ENCODE measurements around the gene FGF23.

DNA sequence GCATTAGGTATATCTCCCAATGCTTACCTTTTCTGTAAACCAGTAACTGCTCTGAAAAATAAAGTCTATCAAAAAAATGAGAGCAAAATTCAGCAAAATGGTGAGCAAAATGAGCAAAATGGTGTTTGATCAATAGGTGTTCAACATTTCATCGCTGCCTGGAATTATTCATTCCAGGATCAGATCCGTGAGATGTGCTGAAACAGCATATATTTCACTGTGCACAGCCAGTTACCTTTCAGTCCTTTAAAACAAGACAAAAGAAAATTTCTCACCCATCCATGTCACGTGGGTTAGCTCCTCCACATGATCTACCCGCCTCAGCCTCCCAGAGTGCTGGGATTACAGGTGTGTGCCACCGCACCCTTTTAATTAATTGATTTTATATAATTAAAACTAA lies 8.1 kb upstream of the FGF23 start:
- TF ChIP-seq, protein P1, sequence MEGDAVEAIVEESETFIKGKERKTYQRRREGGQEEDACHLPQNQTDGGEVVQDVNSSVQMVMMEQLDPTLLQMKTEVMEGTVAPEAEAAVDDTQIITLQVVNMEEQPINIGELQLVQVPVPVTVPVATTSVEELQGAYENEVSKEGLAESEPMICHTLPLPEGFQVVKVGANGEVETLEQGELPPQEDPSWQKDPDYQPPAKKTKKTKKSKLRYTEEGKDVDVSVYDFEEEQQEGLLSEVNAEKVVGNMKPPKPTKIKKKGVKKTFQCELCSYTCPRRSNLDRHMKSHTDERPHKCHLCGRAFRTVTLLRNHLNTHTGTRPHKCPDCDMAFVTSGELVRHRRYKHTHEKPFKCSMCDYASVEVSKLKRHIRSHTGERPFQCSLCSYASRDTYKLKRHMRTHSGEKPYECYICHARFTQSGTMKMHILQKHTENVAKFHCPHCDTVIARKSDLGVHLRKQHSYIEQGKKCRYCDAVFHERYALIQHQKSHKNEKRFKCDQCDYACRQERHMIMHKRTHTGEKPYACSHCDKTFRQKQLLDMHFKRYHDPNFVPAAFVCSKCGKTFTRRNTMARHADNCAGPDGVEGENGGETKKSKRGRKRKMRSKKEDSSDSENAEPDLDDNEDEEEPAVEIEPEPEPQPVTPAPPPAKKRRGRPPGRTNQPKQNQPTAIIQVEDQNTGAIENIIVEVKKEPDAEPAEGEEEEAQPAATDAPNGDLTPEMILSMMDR (IDR thresholded peaks at IDR 0.05 in 2 of 3, conservative IDR thresholded peaks at IDR 0.05 in 1 of 3; ENCODE audit: borderline replicate concordance in 1 of 3, insufficient read depth in 1 of 3, low read depth in 2 of 3, low read length in 2 of 3) = no peak
- no peak for TF ChIP-seq POLR2A (IDR thresholded peaks at IDR 0.05; ENCODE audit: borderline replicate concordance, extremely low read depth, insufficient read depth, insufficient read length)
- no peak for TF ChIP-seq POLR2AphosphoS5 (IDR thresholded peaks at IDR 0.05; ENCODE audit: low read depth, low read length)
- TF ChIP-seq EZH2 (IDR thresholded peaks at IDR 0.05) = no peak
- TF ChIP-seq EGR1 (IDR thresholded peaks at IDR 0.05; ENCODE audit: low read depth) = no peak
- no peak for TF ChIP-seq RAD21 (IDR thresholded peaks at IDR 0.05; ENCODE audit: low read depth)
- no peak for TF ChIP-seq TCF7L2 (IDR thresholded peaks at IDR 0.05; ENCODE audit: borderline replicate concordance, extremely low read depth, insufficient read depth, insufficient read length)
- no peak for TF ChIP-seq ZNF274 (IDR thresholded peaks at IDR 0.05; ENCODE audit: low read depth, low read length)
- TF ChIP-seq ZFX (IDR thresholded peaks at IDR 0.05) = no peak
- TF ChIP-seq, protein P2, sequence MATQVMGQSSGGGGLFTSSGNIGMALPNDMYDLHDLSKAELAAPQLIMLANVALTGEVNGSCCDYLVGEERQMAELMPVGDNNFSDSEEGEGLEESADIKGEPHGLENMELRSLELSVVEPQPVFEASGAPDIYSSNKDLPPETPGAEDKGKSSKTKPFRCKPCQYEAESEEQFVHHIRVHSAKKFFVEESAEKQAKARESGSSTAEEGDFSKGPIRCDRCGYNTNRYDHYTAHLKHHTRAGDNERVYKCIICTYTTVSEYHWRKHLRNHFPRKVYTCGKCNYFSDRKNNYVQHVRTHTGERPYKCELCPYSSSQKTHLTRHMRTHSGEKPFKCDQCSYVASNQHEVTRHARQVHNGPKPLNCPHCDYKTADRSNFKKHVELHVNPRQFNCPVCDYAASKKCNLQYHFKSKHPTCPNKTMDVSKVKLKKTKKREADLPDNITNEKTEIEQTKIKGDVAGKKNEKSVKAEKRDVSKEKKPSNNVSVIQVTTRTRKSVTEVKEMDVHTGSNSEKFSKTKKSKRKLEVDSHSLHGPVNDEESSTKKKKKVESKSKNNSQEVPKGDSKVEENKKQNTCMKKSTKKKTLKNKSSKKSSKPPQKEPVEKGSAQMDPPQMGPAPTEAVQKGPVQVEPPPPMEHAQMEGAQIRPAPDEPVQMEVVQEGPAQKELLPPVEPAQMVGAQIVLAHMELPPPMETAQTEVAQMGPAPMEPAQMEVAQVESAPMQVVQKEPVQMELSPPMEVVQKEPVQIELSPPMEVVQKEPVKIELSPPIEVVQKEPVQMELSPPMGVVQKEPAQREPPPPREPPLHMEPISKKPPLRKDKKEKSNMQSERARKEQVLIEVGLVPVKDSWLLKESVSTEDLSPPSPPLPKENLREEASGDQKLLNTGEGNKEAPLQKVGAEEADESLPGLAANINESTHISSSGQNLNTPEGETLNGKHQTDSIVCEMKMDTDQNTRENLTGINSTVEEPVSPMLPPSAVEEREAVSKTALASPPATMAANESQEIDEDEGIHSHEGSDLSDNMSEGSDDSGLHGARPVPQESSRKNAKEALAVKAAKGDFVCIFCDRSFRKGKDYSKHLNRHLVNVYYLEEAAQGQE (IDR thresholded peaks at IDR 0.05; ENCODE audit: low read depth) = no peak
- TF ChIP-seq JUND (IDR thresholded peaks at IDR 0.05) = no peak
- TF ChIP-seq YY1 (IDR thresholded peaks at IDR 0.05; ENCODE audit: extremely low read depth, insufficient replicate concordance, low read depth, low read length) = no peak
